Ovary (tissue), 3 donors: ENCODE data around the gene HINT1.

Experiments used
- EP300 ChIP-seq: sonication (generic); formaldehyde crosslinking; IDR thresholded peaks from one replicate; pipeline ENCODE4 v1.6.1; 2017; ENCODE audit warnings: antibody characterized with exemption
- TF ChIP-seq, protein P1 (sequence below), 3 donors: fragments of 450-650 bp in 2 of 3; fragments of 200-600 bp in 1 of 3; IDR thresholded peaks; one replicate each; pipeline versions ENCODE4 v1.5.1 to v1.8.0; 2016 to 2022; ENCODE audit warnings: antibody characterized with exemption in 3 of 3, mild to moderate bottlenecking in 1 of 3
- donor health status: DM: no; HTN: no; CAD: no.

GRCh38 chr5:131142970-131143617 lies 22.0 kb downstream of the HINT1 start:
- TF ChIP-seq, protein P1, sequence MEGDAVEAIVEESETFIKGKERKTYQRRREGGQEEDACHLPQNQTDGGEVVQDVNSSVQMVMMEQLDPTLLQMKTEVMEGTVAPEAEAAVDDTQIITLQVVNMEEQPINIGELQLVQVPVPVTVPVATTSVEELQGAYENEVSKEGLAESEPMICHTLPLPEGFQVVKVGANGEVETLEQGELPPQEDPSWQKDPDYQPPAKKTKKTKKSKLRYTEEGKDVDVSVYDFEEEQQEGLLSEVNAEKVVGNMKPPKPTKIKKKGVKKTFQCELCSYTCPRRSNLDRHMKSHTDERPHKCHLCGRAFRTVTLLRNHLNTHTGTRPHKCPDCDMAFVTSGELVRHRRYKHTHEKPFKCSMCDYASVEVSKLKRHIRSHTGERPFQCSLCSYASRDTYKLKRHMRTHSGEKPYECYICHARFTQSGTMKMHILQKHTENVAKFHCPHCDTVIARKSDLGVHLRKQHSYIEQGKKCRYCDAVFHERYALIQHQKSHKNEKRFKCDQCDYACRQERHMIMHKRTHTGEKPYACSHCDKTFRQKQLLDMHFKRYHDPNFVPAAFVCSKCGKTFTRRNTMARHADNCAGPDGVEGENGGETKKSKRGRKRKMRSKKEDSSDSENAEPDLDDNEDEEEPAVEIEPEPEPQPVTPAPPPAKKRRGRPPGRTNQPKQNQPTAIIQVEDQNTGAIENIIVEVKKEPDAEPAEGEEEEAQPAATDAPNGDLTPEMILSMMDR (IDR thresholded peaks at IDR 0.05) = no peak
- TF ChIP-seq EP300 = no peak
